Melanocyte of skin (primary cell): ENCODE results near the gene PLCD1. TPM values are rescaled to one million over a fixed set of nuclear protein-coding genes. Genes with fewer than 3 reads are reported as not detected.

Experiments
- small RNA-seq, 2 donors: library from RNA; depleted of rRNA; stranded (forward); fragments of <200 nt; gene quantifications; one replicate each; pipeline ENCODE3, GENCODE V24; 2012
- total RNA-seq, 2 donors: library from RNA; depleted of rRNA; stranded (reverse); fragments of >200 nt; gene quantifications; 2 replicates each; pipeline ENCODE4 v1.2.3, GENCODE V29; 2012

Gene PLCD1
- 10 to 100 TPM in 1 of 2 donors, 1 to 10 TPM in 1; 10.0 to 14.7 TPM for total RNA-seq

GRCh38 chr3:38029400-38030125 is at the start of gene PLCD1:
Gene PLCD1, minus strand, starts transcription at chr3:38029642. Its CDS starts 103 bp downstream, at chr3:38029539.

GRCh38 chr3:38039101-38039898 is 9.9 kb upstream of the PLCD1 start, which contains the start of gene DLEC1:
Gene DLEC1, plus strand, starts transcription at chr3:38039208. Its CDS starts 18 bp downstream, at chr3:38039226.

GRCh38 chr3:37990527-37990926 is 38.9 kb downstream of the PLCD1 start, which contains the start of gene VILL:
Gene VILL, plus strand, starts transcription at chr3:37990786. Its CDS starts 2,887 bp downstream, at chr3:37993673.

Small RNA genes within 50 kb of the gene (small RNA-seq; reads per million reads assigned to genes)
- gene MIR26A1 (33.3 to 40.7 reads per million in 2 donors), gene RF00019 (0 reads per million in 2 donors)

Other genes starting within 250 kb of the PLCD1 start
- gene CTDSPL, start 167.8 kb downstream of the PLCD1 start, total RNA-seq: 10 to 100 TPM; 12.4 to 29.6 TPM
- 1 to 10 TPM; 3.7 to 5.5 TPM for gene VILL, start 38.9 kb downstream of the PLCD1 start, total RNA-seq
- gene DLEC1, start 9.6 kb upstream of the PLCD1 start, total RNA-seq: under 1 TPM in 1 of 2 donors, not detected in 1; under 0.01 TPM
- gene ACAA1, start 107.5 kb upstream of the PLCD1 start, total RNA-seq: 10 to 100 TPM; 25.8 to 33.6 TPM
- 10 to 100 TPM; 27.9 to 44.6 TPM for gene MYD88, start 109.0 kb upstream of the PLCD1 start, total RNA-seq
- gene OXSR1, start 135.9 kb upstream of the PLCD1 start, total RNA-seq: 10 to 100 TPM; 31.7 to 41.3 TPM
- gene SLC22A13, start 236.2 kb upstream of the PLCD1 start, total RNA-seq: under 1 TPM; under 0.01 to 0.33 TPM